ENCODE data around the gene KAZN.

Gene KAZN

DNA sequence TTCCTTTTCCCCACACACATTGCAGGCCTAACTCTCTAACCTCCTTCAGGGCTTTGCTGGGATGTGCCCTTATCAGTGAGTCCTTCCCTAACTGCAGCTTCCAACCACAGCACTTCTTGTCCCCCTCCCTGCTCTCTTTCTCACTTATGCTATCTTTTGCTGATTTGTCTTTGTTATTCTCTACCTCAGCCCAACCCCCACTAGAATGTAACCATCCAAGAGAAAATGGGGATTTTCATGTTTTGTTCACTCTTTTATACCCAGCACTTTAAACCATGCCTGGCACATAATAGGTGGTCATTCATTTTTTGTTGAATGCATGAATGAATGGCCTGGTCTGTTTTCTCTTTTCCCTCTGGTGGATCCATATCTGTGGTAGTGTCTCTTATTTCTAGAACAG is 243.5 kb downstream of the KAZN start:
- no peak for TF ChIP-seq EZH2 (IDR thresholded peaks at IDR 0.05; ENCODE audit: borderline replicate concordance, low read length)
- TF ChIP-seq, protein P1, sequence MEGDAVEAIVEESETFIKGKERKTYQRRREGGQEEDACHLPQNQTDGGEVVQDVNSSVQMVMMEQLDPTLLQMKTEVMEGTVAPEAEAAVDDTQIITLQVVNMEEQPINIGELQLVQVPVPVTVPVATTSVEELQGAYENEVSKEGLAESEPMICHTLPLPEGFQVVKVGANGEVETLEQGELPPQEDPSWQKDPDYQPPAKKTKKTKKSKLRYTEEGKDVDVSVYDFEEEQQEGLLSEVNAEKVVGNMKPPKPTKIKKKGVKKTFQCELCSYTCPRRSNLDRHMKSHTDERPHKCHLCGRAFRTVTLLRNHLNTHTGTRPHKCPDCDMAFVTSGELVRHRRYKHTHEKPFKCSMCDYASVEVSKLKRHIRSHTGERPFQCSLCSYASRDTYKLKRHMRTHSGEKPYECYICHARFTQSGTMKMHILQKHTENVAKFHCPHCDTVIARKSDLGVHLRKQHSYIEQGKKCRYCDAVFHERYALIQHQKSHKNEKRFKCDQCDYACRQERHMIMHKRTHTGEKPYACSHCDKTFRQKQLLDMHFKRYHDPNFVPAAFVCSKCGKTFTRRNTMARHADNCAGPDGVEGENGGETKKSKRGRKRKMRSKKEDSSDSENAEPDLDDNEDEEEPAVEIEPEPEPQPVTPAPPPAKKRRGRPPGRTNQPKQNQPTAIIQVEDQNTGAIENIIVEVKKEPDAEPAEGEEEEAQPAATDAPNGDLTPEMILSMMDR (IDR thresholded peaks at IDR 0.05; ENCODE audit: low read length) = no peak
- no peak overlapping the region for H3K27ac ChIP-seq (ENCODE audit: low read depth, low read length, poor library complexity, severe bottlenecking)

DNA sequence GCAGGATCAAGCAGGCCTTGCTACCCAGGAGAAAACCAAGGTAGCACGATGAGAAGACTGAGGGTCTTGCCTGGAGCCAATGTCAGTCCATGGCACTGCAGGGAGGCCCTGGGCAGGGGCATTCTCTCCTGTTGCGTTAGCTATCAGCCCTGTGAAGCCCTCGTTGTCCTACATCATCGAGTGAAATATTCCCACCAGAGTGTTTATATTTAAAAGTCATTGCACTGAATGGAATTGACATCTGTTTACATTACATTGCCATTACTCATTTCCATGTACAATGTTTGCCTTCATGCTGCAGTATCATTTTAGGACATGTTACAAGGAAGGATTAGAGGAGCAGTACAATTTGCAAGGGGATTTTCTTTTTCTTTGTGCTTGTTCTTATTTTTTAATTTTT is 243.9 kb downstream of the KAZN start:
- no peaks in the 10 kb centered on the region for H3K36me3 ChIP-seq (ENCODE audit: insufficient read depth, low read length)
- no peak overlapping the region for H3K27ac ChIP-seq (ENCODE audit: low read depth, low read length, poor library complexity, severe bottlenecking)
- no peaks in the 10 kb centered on the region for H3K4me1 ChIP-seq (ENCODE audit: insufficient read depth, low read length, severe bottlenecking)
- no peaks in the 10 kb centered on the region for H4K20me1 ChIP-seq (ENCODE audit: insufficient read depth, low read length)
- no peak overlapping the region for H3K9ac ChIP-seq (ENCODE audit: low read length)
- no peaks in the 10 kb centered on the region for H3K79me2 ChIP-seq (ENCODE audit: insufficient read depth, low read length)
- H3K4me3 ChIP-seq (ENCODE audit: low read depth, low read length, poor library complexity, severe bottlenecking) = no peak overlapping the region
- no peak for TF ChIP-seq EZH2 (IDR thresholded peaks at IDR 0.05; ENCODE audit: borderline replicate concordance, low read length)
- TF ChIP-seq, protein P1 (IDR thresholded peaks at IDR 0.05; ENCODE audit: low read length) = no peak
- no peaks in the 10 kb centered on the region for H3K27me3 ChIP-seq (ENCODE audit: insufficient read depth, low read length)
- no peak overlapping the region for H2AFZ ChIP-seq (ENCODE audit: low read length)
- no peak overlapping the region for H3K4me2 ChIP-seq (ENCODE audit: low read length)
- H3F3A ChIP-seq (ENCODE audit: insufficient read depth, low read length) = no peaks in the 10 kb centered on the region
- H3K9me2 ChIP-seq (ENCODE audit: low read depth, low read length) = no peaks in the 10 kb centered on the region
- H3K9me3 ChIP-seq (ENCODE audit: low read length) = peaks cover 11% of the 10 kb centered on the region

More for the DNA sequence above, 243.5 kb downstream of the KAZN start:
- no peaks in the 10 kb centered on the region for H3K79me2 ChIP-seq (ENCODE audit: insufficient read depth, low read length)
- no peak overlapping the region for H2AFZ ChIP-seq (ENCODE audit: low read length)
- no peaks in the 10 kb centered on the region for H3K27me3 ChIP-seq (ENCODE audit: insufficient read depth, low read length)
- H3K4me3 ChIP-seq (ENCODE audit: low read depth, low read length, poor library complexity, severe bottlenecking) = no peak overlapping the region
- no peak overlapping the region for H3K9ac ChIP-seq (ENCODE audit: low read length)
- no peaks in the 10 kb centered on the region for H3K4me1 ChIP-seq (ENCODE audit: insufficient read depth, low read length, severe bottlenecking)
- no peaks in the 10 kb centered on the region for H3F3A ChIP-seq (ENCODE audit: insufficient read depth, low read length)
- no peaks in the 10 kb centered on the region for H4K20me1 ChIP-seq (ENCODE audit: insufficient read depth, low read length)
- no peak overlapping the region for H3K4me2 ChIP-seq (ENCODE audit: low read length)
- H3K9me2 ChIP-seq (ENCODE audit: low read depth, low read length) = no peaks in the 10 kb centered on the region
- peaks cover 11% of the 10 kb centered on the region for H3K9me3 ChIP-seq (ENCODE audit: low read length)
- H3K36me3 ChIP-seq (ENCODE audit: insufficient read depth, low read length) = no peaks in the 10 kb centered on the region

DNA sequence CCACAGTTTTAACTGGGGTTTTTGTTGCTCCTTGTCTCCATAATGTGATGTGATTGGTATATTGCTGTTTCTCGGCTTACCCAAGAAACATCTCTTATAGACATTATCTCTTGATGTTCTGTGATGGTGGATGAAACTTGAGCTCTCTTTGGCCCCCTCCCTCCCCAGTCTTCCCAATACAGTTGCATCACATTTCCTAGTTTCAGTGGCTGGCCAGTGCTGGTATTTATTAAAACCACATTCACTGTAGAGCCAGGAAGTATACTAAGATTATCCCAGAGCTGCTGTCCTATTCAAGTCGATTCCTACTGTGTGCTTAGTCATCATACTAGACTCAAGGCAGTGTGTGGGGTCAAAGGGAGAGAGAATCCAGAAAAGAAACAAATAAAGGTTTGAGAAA is 244.4 kb downstream of the KAZN start:
- H3K36me3 ChIP-seq (ENCODE audit: insufficient read depth, low read length) = no peaks in the 10 kb centered on the region
- H3K4me3 ChIP-seq (ENCODE audit: low read depth, low read length, poor library complexity, severe bottlenecking) = no peak overlapping the region
- no peaks in the 10 kb centered on the region for H3K79me2 ChIP-seq (ENCODE audit: insufficient read depth, low read length)
- no peaks in the 10 kb centered on the region for H4K20me1 ChIP-seq (ENCODE audit: insufficient read depth, low read length)
- no peaks in the 10 kb centered on the region for H3K9me2 ChIP-seq (ENCODE audit: low read depth, low read length)
- no peak overlapping the region for H3K4me2 ChIP-seq (ENCODE audit: low read length)
- no peaks in the 10 kb centered on the region for H3K27me3 ChIP-seq (ENCODE audit: insufficient read depth, low read length)
- H2AFZ ChIP-seq (ENCODE audit: low read length) = no peak overlapping the region
- no peaks in the 10 kb centered on the region for H3K4me1 ChIP-seq (ENCODE audit: insufficient read depth, low read length, severe bottlenecking)
- H3F3A ChIP-seq (ENCODE audit: insufficient read depth, low read length) = no peaks in the 10 kb centered on the region
- no peak overlapping the region for H3K27ac ChIP-seq (ENCODE audit: low read depth, low read length, poor library complexity, severe bottlenecking)
- no peak overlapping the region for H3K9ac ChIP-seq (ENCODE audit: low read length)
- peaks cover 11% of the 10 kb centered on the region for H3K9me3 ChIP-seq (ENCODE audit: low read length)
- TF ChIP-seq EZH2 (IDR thresholded peaks at IDR 0.05; ENCODE audit: borderline replicate concordance, low read length) = no peak
- TF ChIP-seq, protein P1 (IDR thresholded peaks at IDR 0.05; ENCODE audit: low read length) = no peak
